ENCODE data around the gene FBXO45.

DNA sequence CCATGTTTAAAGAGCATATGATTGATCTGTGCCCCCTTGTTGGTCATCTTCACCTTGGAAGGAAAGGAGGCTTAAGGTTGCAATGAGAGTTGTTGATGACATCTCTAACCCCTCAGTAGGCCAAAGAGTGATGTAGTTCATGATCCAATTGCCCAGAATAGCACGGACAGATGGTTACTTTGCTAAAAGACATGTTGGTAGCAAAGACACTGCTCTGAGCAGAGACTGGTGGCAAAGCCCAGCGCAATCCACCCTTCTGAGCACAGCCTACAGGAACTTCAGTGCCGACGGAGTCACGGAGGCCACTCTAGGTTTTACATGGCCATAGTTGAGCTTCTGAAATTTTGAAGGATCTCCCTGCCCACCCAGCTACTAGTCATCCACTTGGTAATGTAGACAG lies 21.8 kb downstream of the FBXO45 start:
- TF ChIP-seq, protein P1, sequence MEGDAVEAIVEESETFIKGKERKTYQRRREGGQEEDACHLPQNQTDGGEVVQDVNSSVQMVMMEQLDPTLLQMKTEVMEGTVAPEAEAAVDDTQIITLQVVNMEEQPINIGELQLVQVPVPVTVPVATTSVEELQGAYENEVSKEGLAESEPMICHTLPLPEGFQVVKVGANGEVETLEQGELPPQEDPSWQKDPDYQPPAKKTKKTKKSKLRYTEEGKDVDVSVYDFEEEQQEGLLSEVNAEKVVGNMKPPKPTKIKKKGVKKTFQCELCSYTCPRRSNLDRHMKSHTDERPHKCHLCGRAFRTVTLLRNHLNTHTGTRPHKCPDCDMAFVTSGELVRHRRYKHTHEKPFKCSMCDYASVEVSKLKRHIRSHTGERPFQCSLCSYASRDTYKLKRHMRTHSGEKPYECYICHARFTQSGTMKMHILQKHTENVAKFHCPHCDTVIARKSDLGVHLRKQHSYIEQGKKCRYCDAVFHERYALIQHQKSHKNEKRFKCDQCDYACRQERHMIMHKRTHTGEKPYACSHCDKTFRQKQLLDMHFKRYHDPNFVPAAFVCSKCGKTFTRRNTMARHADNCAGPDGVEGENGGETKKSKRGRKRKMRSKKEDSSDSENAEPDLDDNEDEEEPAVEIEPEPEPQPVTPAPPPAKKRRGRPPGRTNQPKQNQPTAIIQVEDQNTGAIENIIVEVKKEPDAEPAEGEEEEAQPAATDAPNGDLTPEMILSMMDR (IDR thresholded peaks at IDR 0.05; ENCODE audit: poor library complexity), result no peak
- TF ChIP-seq EZH2 (IDR thresholded peaks at IDR 0.05; ENCODE audit: borderline replicate concordance) (no peak), EZH2phosphoT487 (IDR thresholded peaks at IDR 0.05; ENCODE audit: low read depth, severe bottlenecking, unreplicated experiment) (no peak)
